HG02623 (cell line): ENCODE data around the gene IL23R.

Experiments
- ATAC-seq: cut with Tn5 transposase; IDR thresholded peaks from one replicate; pipeline ENCODE4 v1.9.1; 2021; ENCODE audit warnings: moderate library complexity; ENCODE audit not compliant: unreplicated experiment

The IL23R gene

DNA sequence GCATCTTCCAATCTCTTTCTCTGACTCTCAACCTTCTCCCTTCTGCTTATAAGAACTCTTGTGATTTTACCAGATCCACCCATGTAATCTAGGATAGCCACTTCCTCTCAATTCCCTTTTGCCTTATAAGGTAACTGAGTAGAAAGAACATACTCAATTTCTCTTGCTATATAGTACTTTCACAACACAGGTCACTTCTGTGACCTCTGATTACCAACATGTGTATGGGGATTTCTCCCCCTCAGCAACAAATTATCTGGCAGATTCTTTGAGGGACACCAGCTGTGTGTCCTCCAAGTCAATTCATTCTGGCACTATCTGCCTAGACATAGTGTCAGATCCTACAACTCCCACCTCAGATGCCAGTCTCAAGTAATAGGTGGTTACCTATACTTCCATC, 62.5 kb downstream of the IL23R start:
- no peak for ATAC-seq

DNA sequence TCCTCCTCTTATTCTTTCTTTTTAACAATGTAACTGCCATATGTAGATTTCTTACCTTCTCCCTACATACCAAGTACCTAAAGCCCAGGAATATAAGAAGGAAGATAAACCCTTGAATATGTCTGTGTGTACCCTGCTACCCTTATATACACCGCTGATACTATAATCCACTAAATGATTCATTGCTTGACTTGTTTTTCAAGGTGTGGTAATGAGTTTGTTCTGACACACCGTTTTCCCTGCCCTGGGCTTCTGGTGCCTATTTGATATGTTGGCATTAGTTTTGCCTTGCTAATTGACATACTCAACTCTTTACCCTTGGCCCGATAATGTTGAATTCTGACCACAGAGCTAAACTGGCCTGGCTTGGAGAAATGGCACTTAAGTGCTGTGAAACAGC, 64.3 kb downstream of the IL23R start:
- no peak for ATAC-seq

DNA sequence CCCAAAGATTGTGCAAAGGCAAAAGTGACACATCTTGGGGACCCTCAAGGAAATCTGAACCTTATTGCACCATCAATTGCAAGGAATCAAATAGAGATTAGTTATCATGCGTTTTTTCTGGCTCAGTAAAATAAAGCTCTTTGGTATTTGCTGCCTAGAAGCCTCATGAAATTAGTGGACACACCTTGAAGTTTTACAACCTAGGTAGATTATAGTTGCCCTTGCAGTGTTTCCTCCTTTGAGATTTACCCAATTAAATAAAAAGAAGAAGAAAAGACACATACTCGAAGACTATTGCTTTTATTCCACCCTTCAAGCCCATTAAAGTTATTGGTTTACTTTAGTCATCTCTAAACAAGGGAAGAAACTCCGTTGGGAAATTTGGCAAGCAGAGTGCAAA, 70.0 kb downstream of the IL23R start:
- ATAC-seq = no peak

GRCh38 chr1:67239738-67240137, 73.5 kb downstream of the IL23R start:
- no peak for ATAC-seq

GRCh38 chr1:67241200-67241746, 75.0 kb downstream of the IL23R start:
- ATAC-seq = no peak

GRCh38 chr1:67242016-67242415, 75.8 kb downstream of the IL23R start:
- ATAC-seq = no peak

- ATAC-seq = no peak
Measured at GRCh38 chr1:67250051-67250653, 83.9 kb downstream of the IL23R start.

DNA sequence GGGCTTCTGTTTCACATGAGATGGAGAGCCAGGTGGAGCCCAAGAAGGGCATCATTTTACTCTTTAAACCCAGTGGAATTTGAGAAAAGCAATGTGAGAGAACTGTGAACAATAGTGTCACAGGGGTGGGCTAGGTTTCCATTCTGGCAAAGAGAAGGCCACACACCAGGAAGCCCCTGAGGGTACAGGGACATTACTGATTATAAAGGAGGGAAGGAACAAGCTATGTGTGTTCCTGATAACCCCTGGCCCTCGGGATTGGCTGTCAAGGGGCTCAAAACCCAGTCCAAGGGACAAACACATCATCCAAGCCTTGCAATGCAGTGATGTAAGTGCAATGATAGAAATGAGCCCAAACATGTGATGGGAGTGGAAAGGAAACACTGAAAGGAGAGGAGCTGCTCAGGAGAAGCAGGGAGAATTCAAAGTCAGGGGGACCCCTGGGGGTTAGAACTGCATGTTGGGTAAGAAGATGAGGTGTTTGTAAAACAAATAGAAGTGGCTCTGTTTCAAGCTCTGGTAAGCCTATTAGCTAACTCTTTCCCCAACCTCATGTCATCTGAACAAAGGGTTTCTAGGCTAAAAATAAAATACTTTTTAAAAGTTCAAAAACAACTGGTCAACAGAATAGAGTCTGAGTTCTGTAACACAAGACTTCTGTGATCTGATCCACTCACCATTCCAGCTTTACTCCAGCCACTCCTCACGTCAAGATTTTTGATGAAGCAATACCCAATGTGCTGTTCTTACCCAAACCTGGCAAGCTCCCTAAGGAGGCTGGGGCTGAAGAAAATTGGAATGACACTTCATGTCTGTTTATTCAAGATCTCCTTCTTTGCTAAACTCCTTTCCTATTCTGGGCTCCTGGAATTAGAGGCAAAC, 90.3 kb downstream of the IL23R start:
- no peak for ATAC-seq

GRCh38 chr1:67257173-67257535, 90.9 kb downstream of the IL23R start:
- no peak for ATAC-seq

GRCh38 chr1:67261680-67262079, 95.4 kb downstream of the IL23R start:
- ATAC-seq = no peak

GRCh38 chr1:67262735-67263134, 96.5 kb downstream of the IL23R start:
- ATAC-seq = no peak

DNA sequence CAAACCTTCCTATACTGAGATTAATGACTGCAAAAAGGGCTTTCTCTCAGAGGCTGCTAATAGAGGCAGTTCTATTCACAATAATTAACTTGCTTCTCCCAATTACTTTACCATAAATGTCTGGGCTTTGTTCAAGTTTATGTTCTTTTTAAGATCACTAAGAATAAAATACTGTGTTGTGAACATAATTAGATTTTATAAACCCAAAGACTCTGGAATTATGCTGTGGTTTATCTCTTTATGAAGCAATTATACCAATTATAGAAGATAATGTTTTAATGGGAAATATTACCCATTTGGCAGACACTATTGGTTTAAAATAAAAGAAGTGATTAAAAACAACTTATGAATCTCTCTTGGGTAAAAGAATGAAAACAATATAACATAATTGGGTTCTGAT, 97.9 kb downstream of the IL23R start:
- no peak for ATAC-seq

DNA sequence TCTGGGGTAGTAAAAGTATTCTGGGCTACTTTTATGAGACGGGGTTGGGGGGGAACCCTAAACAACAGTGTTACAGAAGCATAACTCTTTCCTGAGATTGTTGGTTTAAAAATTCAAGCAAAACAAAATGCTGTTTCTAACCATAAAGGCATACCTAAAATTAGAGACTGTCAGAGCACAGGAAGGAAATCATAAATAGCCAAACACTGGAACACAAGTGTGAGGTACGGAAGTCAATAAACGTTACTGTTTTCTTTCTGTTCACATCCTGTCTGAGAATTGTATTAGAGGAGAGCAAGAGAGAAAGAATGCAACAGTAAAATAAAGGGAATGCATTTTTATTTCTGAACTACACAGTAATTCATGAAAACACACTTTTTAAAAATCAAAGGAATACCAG, 98.6 kb downstream of the IL23R start:
- no peak for ATAC-seq

GRCh38 chr1:67269061-67269460, 102.8 kb downstream of the IL23R start:
- no peak for ATAC-seq

DNA sequence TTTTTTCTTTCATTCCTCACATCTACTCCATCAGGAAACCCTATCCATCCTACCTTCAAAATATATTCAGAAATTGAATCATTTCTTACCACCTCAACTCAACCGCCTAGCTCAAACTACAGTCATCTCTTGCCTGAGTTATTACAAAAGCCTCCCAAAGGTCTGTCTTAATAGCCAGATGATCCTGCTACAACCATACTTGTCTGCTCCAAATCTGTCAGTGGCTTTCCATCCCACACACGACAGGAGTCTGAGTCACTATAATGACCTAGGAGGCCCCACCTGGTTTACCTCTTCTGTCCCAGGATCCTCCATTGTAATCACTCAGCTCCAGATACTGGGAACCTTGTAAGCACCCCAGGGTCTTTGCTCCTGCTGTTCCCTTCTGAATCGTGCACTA, 104.3 kb downstream of the IL23R start:
- ATAC-seq = no peak

DNA sequence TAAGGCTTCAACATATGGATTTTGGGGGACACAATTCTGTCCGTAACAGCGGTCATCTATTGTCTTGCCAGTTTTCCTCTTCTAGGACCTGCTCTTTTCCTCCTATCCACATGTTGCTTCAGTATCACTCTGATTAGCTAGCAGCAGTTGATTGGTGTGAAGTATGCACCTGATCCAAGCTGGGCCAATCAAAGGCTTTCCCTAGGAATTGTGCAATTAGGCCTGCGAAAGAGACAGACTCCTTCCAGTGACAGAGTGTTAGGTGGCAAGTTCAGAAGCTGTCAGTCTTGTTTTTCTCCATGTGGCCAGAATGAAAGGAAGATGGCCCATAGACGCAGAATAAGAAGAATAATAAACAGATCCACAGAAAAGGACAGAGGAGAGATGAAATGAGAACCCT, 107.3 kb downstream of the IL23R start:
- no peak for ATAC-seq

DNA sequence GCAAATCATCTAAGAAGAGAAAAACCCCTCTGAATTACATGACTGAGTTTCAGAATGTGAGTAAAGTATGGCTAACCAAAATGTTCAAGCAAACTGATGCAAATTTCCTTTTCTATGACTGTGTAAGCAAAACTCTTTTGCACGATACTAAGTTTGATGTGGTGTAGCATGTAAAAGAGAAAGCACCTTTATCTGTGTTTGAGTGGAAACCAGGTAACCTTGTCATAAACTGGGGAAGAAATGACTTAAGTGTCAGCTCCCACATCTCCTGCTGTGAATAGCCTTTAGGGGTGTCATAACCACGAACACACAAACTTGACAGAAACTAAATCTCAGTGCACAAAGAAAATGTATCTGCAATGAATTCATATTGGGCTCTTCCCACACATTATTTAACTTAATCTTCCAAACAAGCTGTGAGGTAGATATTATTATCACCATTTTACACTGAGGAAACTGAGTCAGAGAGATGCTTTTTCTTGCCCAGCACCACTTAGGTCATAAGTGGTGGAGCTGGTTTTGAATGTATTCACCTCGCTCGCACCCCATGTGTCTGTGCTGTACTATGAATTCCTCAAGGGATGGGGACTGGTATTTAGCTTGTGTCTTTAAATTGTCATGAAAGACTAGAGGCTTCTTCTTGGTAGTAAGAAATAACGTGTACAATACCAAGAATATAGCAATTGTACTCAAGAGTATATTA, 108.5 kb downstream of the IL23R start:
- ATAC-seq = no peak

DNA sequence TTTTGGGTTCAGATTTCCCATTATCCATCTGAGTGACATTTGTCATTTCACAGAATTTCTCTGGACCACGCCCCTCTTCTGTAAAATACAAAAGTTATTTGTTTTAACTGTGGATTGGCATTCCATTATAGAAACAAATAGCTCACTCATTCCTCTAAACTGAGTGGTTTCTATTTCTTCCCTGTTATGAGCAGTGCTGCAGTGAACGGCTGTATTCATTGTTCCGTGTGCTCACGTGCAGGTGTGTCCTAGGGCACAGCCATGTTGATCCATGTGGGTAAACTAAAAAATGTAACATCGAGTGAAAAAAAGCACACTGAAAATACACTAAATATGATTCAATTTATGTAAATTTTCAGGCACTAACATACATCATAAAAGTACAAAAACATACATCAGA, 114.4 kb downstream of the IL23R start:
- ATAC-seq = no peak

DNA sequence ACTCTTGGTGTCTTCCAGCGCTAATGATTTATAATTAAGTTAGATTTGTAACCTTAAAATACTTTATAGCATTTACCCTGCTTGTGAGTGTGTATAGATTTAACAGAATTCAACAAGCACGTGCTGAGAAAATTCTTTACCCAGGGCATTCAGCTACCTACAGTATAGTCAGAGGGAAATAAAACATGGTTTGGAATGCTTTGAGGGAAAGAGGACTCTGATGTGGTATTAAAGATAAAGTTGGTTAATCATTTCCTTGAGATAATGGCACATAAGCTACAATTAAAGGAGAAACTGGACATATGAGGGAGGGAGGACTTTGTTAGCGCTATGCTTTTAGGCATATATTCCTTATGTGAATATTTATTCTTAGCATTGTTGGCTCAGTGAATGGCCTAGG, 115.0 kb downstream of the IL23R start:
- no peak for ATAC-seq

DNA sequence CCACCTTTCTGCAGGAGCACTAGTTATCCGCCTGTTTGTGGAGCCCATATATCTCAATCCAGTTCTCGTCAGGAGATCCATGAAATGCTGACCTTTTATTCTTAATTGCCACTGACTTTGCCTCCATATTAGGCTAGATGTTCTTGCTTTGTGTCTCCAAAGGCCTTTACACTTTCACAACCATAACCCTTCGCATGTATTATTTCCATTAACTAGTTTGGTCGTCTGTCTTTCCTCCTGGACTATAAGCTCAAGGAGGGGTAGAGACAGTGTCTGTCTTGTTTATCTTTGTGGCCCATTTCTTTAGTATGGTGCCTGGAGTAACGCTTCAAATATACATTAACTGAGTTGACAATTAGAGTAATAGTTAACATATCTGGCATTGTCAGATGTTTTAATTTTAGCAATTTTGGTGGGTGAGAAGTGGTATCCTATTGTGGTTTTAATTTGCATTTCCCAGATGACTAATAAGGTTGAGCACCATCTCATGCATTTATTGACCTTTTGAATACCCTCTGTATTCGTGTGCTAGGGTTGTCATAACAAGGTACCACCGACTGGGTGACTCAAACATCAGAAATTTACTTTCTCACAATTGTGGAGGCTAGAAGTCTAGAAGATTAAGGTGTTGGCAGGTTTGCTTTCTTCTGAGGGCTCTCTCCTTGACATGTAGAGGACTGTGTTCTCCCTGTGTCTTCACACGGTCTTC, 119.7 kb downstream of the IL23R start:
- peak; percentile 67 for ATAC-seq

DNA sequence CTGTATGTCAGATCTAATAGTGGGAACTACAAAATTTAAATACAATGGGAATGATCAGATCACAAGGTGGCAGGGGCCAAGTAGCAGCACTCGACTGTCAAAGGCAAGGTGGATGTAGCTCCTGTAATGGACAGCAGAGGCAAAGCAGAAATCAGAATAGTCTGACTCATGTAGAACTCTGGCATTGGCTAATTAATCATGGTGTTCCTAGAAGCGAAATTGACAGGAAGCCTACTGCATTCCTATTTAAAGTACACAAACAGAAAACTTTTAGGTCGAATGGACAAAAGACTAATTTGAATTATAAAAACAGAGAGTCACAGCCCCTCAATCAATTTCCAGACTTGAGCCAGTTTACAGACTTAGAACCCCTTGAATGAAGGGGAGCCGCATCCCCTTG, 124.0 kb downstream of the IL23R start:
- no peak for ATAC-seq
